AG04450 (cell line): ENCODE data around the gene RFX1. TPM values are rescaled to one million over a fixed set of nuclear protein-coding genes. Genes with fewer than 3 reads are reported as not detected.

Experiments used
- CTCF ChIA-PET: fragments of 300-600, 350-600 bp; formaldehyde crosslinking; extraction: SDS; loops from one replicate; lab custom pipeline; 2022; ENCODE audit warnings: antibody characterized with exemption, inconsistent platforms; lab: Charles Lee
- POLR2A ChIA-PET: fragments of 350-600 bp; formaldehyde crosslinking; extraction: SDS; loops from one replicate; lab custom pipeline; 2021; ENCODE audit warnings: antibody characterized with exemption, inconsistent platforms; lab: Yijun Ruan, JAX
- DNase-seq: peaks from one replicate; pipeline ENCODE4 v3.0.0-alpha.2; 2011; ENCODE audit warnings: low read depth, low spot score
- H3K27ac ChIP-seq: one replicate; pipeline ENCODE4 v1.5.1; 2012; ENCODE audit warnings: low read depth, low read length, control low read depth
- H3K27me3 ChIP-seq: one replicate; pipeline ENCODE4 v1.6.0; 2012; ENCODE audit warnings: low read length; ENCODE audit not compliant: control insufficient read depth, insufficient read depth
- H3K4me3 ChIP-seq: 2 replicates; pipeline ENCODE4 v1.5.1; 2011; ENCODE audit warnings: mild to moderate bottlenecking, low read depth, low read length, control low read depth
- H3K9me3 ChIP-seq: 2 replicates; pipeline ENCODE4 v1.5.1; 2012; ENCODE audit warnings: low read length; ENCODE audit not compliant: control insufficient read depth, insufficient read depth
- CTCF ChIP-seq: IDR thresholded peaks from 2 replicates; pipeline ENCODE4 v1.5.1; 2011; ENCODE audit warnings: low read depth, low read length, control low read depth, inconsistent platforms
- polyA plus RNA-seq: library from polyadenylated mRNA; depleted of rRNA; stranded (reverse); fragments of >200 nt; gene quantifications from 2 replicates; pipeline ENCODE4 v1.2.3, GENCODE V29; 2011

RFX1 gene
- polyA plus RNA-seq, 1 experiment, result 0.38 TPM

DNA sequence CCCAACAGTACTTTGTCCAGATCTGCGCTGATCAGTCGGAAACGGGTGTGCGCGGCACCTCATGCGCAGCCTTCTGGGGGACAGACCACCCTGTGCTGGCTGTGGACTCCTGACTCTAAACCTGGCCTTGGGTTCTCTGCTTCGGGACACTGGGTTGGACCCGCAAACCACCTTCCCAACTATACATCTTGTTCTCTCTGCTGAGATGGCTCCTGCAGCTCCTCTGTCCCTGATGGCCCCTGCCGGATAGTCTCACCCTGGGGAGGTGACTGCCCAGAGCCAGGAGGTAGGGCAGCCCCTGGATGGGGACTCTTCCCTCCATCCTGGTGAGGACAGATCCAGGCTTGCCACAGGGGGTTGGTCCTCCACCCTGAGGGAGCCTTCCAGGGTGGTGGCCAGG, 23.3 kb downstream of the RFX1 start:
- POLR2A ChIA-PET, result no interaction called here
- Histone ChIP-seq H3K9me3 (no peaks in the 10 kb centered on the region; the same call in 1 of the 2 replicates), H3K27ac (no peak overlapping the region), H3K27me3 (no peaks in the 10 kb centered on the region), H3K4me3 (no peak overlapping the region)
- DNase-seq, result no peak
- CTCF ChIA-PET, result no interaction called here
- TF ChIP-seq CTCF, result no peak

GRCh38 chr19:13981988-13982501, 24.1 kb downstream of the RFX1 start:
- H3K4me3 ChIP-seq, result no peak overlapping the region
- TF ChIP-seq CTCF, result no peak
- no peaks in the 10 kb centered on the region for H3K9me3 ChIP-seq
- CTCF ChIA-PET, result no interaction called here
- no peaks in the 10 kb centered on the region for H3K27me3 ChIP-seq
- no peak for DNase-seq
- POLR2A ChIA-PET, result no interaction called here
- H3K27ac ChIP-seq, result no peak overlapping the region

DNA sequence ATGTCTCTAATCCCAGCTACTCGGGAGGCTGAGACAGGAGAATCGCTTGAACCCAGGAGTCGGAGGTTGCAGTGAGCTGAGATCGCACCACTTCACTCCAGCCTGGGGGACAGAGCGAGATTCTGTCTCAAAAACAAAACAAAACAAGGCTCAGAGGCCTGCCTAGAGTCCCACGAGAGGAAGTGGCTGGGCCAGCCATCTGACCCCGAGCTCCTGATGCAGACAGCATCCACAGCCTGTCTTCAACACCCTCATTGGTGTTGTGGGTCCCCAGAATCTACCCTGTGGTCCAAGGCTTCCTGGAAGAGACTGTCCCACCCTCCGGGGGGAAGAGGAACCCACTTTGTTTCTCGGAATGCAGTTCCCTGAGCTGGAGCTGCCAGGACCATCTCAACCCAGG, 24.7 kb downstream of the RFX1 start:
- CTCF ChIA-PET, result no interaction called here
- no peak overlapping the region for H3K4me3 ChIP-seq
- H3K27me3 ChIP-seq, result no peaks in the 10 kb centered on the region
- no peak overlapping the region for H3K27ac ChIP-seq
- POLR2A ChIA-PET, result no interaction called here
- no peak for DNase-seq
- no peaks in the 10 kb centered on the region for H3K9me3 ChIP-seq
- no peak for TF ChIP-seq CTCF

DNA sequence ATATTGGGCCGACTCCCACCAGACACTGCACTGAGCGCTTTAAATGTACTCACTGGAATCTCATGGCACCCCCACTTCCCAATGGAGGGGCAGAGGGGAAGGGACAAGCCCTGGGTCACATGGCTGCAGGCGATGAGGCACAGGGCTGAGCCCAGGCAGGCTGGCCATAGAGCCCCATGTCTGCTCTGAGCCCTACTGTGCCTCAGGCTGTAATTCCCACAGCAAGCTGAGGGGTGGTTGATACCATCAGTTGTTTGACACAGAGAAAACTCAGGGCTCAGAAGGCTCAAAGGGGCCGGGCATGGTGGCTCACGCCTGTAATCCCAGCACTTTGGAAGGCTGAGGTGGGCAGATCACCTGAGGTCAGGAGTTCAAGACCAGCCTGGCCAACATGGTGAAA, 25.1 kb downstream of the RFX1 start:
- ChIA-PET CTCF (no interaction called here), POLR2A (no interaction called here)
- DNase-seq, result no peak
- Histone ChIP-seq H3K9me3 (no peaks in the 10 kb centered on the region), H3K4me3 (no peak overlapping the region), H3K27me3 (no peaks in the 10 kb centered on the region), H3K27ac (no peak overlapping the region)
- no peak for TF ChIP-seq CTCF

- no peak overlapping the region for H3K4me3 ChIP-seq
- H3K27ac ChIP-seq, result no peak overlapping the region
- CTCF ChIA-PET, result no interaction called here
- H3K9me3 ChIP-seq, result no peaks in the 10 kb centered on the region
- POLR2A ChIA-PET, result no interaction called here
- TF ChIP-seq CTCF, result no peak
- no peaks in the 10 kb centered on the region for H3K27me3 ChIP-seq
- no peak for DNase-seq
Observed at GRCh38 chr19:13980340-13980739, 25.8 kb downstream of the RFX1 start.
